H1 (cell line): ENCODE measurements around the gene JDP2.

Source experiments
- CHD1 ChIP-seq: IDR thresholded peaks from 2 replicates; pipeline ENCODE4 v1.6.1; 2012; ENCODE audit warnings: low read depth, low read length, improper control_type of control experiment
- CTCF ChIP-seq, 3 experiments: IDR thresholded peaks; 1 replicate in 2 of 3; 2 replicates in 1 of 3; pipeline versions ENCODE4 v1.5.1 to v1.6.1; 2011; ENCODE audit warnings: low read length in 3 of 3, mild to moderate bottlenecking in 3 of 3, inconsistent platforms in 2 of 3, low read depth in 1 of 3, moderate library complexity in 1 of 3; ENCODE audit not compliant: insufficient read depth in 1 of 3; ENCODE audit errors: control extremely low read depth in 1 of 3
- EP300 ChIP-seq, 2 experiments: IDR thresholded peaks; 1 replicate in 1 of 2; 2 replicates in 1 of 2; pipeline ENCODE4 v1.6.1; 2011 to 2012; ENCODE audit warnings: low read depth in 2 of 2, low read length in 2 of 2, mild to moderate bottlenecking in 2 of 2, borderline replicate concordance in 1 of 2, inconsistent platforms in 1 of 2, moderate library complexity in 1 of 2
- GABPA ChIP-seq: IDR thresholded peaks from 2 replicates; pipeline ENCODE4 v1.6.1; 2011; ENCODE audit warnings: mild to moderate bottlenecking, low read length, moderate library complexity, borderline replicate concordance; ENCODE audit not compliant: insufficient read depth
- GTF2F1 ChIP-seq: IDR thresholded peaks from 2 replicates; pipeline ENCODE4 v1.6.1; 2012; ENCODE audit warnings: low read depth, low read length, improper control_type of control experiment, borderline replicate concordance
- POLR2A ChIP-seq, 2 experiments: IDR thresholded peaks; 1 replicate in 1 of 2; 2 replicates in 1 of 2; pipeline ENCODE4 v1.6.1; 2011; ENCODE audit warnings: low read depth in 2 of 2, low read length in 2 of 2, mild to moderate bottlenecking in 2 of 2; ENCODE audit errors: control extremely low read depth in 1 of 2
- RNF2 ChIP-seq: fragments of 200-900, 300-1000 bp; sonication (generic); IDR thresholded peaks from 2 replicates; pipeline ENCODE4 v1.7.1; 2016; ENCODE audit warnings: borderline replicate concordance, low read depth, mild to moderate bottlenecking, antibody characterized with exemption, low read length; ENCODE audit not compliant: poor library complexity, severe bottlenecking; ENCODE audit errors: missing control alignments
- RXRA ChIP-seq: IDR thresholded peaks from 2 replicates; pipeline ENCODE4 v1.6.1; 2011; ENCODE audit warnings: low read depth, mild to moderate bottlenecking, low read length, moderate library complexity; ENCODE audit not compliant: insufficient read depth
- SRF ChIP-seq: IDR thresholded peaks from 2 replicates; pipeline ENCODE4 v1.6.1; 2011; ENCODE audit warnings: mild to moderate bottlenecking, low read depth, low read length, moderate library complexity
- TAF7 ChIP-seq: optimal IDR thresholded peaks from 2 replicates; pipeline ENCODE3; 2011; ENCODE audit warnings: low read depth, mild to moderate bottlenecking, inconsistent platforms, low read length, moderate library complexity, borderline replicate concordance

- TF ChIP-seq POLR2A (IDR thresholded peaks at IDR 0.05; ENCODE audit: control extremely low read depth in 1 of 2, low read depth in 2 of 2, low read length in 2 of 2) (no peak), TAF7 (no peak), CTCF (IDR thresholded peaks at IDR 0.05; ENCODE audit: control extremely low read depth in 1 of 3, insufficient read depth in 1 of 3, low read depth in 1 of 3, low read length in 3 of 3) (no peak), RNF2 (no peak), EP300 (IDR thresholded peaks at IDR 0.05; ENCODE audit: borderline replicate concordance in 1 of 2, low read depth in 2 of 2, low read length in 2 of 2) (no peak), GTF2F1 (no peak), CHD1 (no peak), SRF (no peak), GABPA (no peak), RXRA (no peak)
Measured at GRCh38 chr14:75511201-75511600, 83.4 kb downstream of the JDP2 start.
